GM12878 (cell line): Measurements from ENCODE around the gene SPRED2. TPM values are rescaled to one million over a fixed set of nuclear protein-coding genes. Genes with fewer than 3 reads are reported as not detected.

Source experiments
- ATAC-seq: fragments of 200-7000 bp; cut with Tn5 transposase; 3 replicates; pipeline ENCODE4 v1.9.1; 2020; ENCODE audit warnings: mild to moderate bottlenecking, moderate library complexity
- BruUV-seq: library from RNA; stranded (reverse); fragments of 400-500 nt; replicated peaks from 2 replicates; lab custom pipeline; 2021; lab: Mats Ljungman, UMichigan
- CTCF ChIA-PET: fragments of 300-600 bp; sonication (Branson Sonifier 250); formaldehyde crosslinking; extraction: SDS; loops from one replicate; lab custom pipeline; 2021; ENCODE audit warnings: inconsistent platforms; lab: Yijun Ruan, JAX
- POLR2A ChIA-PET: fragments of 350-600 bp; formaldehyde crosslinking; extraction: SDS; loops from one replicate; lab custom pipeline; 2021; ENCODE audit warnings: inconsistent platforms; lab: Charles Lee
- RAD21 ChIA-PET: fragments of 300-600 bp; sonication (Branson Sonifier 250); formaldehyde crosslinking; loops from one replicate; lab custom pipeline; 2023; ENCODE audit warnings: antibody characterized with exemption; ENCODE audit not compliant: unreplicated experiment; lab: Charles Lee
- SMC1A ChIA-PET: fragments of 300-600 bp; sonication (Branson Sonifier 250); formaldehyde crosslinking; loops from one replicate; lab custom pipeline; 2023; ENCODE audit not compliant: unreplicated experiment, uncharacterized antibody; lab: Charles Lee
- DNase-seq: peaks from one replicate; pipeline ENCODE4 v3.0.0-alpha.2; 2011; ENCODE audit warnings: low read depth, low spot score
- FAIRE-seq: peaks from 3 replicates; lab custom pipeline; 2011; peaks lifted over from hg19 to GRCh38; lab: Jason Lieb, UNC
- H2AFZ ChIP-seq: 2 replicates; pipeline ENCODE4 v1.6.0; 2011; ENCODE audit warnings: low read depth, low read length, control low read depth; ENCODE audit not compliant: control insufficient read depth
- H3K27ac ChIP-seq: 2 replicates; pipeline ENCODE4 v1.5.1; 2011; ENCODE audit warnings: control low read depth; ENCODE audit not compliant: control insufficient read depth, insufficient read depth
- H3K27me3 ChIP-seq, 2 experiments: replicated peaks in 1 of 2; 2 replicates each; pipeline versions ENCODE4 v1.6.0 to v1.6.1; 2011; ENCODE audit warnings: low read length in 1 of 2; ENCODE audit not compliant: control insufficient read depth in 2 of 2, insufficient read depth in 2 of 2
- H3K36me3 ChIP-seq, 2 experiments: 2 replicates each; pipeline ENCODE4 v1.5.1; 2011; ENCODE audit warnings: low read length in 1 of 2; ENCODE audit not compliant: control insufficient read depth in 2 of 2, insufficient read depth in 2 of 2
- H3K4me1 ChIP-seq: 2 replicates; pipeline ENCODE4 v1.6.1; 2011; ENCODE audit warnings: mild to moderate bottlenecking, low read length, moderate library complexity, mixed read lengths; ENCODE audit not compliant: control insufficient read depth, insufficient read depth
- H3K4me2 ChIP-seq: 2 replicates; pipeline ENCODE4 v1.6.0; 2011; ENCODE audit warnings: control low read depth; ENCODE audit not compliant: control insufficient read depth, insufficient read depth
- H3K4me3 ChIP-seq: fragments of 200-600 bp; sonication (generic); 2 replicates; pipeline ENCODE4 v1.5.1; 2016
- H3K79me2 ChIP-seq: 2 replicates; pipeline ENCODE4 v1.6.0; 2011; ENCODE audit warnings: low read length; ENCODE audit not compliant: control insufficient read depth, insufficient read depth
- H3K9ac ChIP-seq: 2 replicates; pipeline ENCODE4 v1.8.0; 2011; ENCODE audit warnings: low read length, control low read depth, mixed read lengths; ENCODE audit not compliant: control insufficient read depth, insufficient read depth
- H3K9me3 ChIP-seq: replicated peaks from 3 replicates; pipeline ENCODE4 v1.5.1; 2011; ENCODE audit warnings: mild to moderate bottlenecking, low read length; ENCODE audit not compliant: control insufficient read depth, insufficient read depth
- H4K20me1 ChIP-seq: 2 replicates; pipeline ENCODE4 v1.6.0; 2011; ENCODE audit not compliant: control insufficient read depth, insufficient read depth
- ATF2 ChIP-seq: IDR thresholded peaks from 2 replicates; pipeline ENCODE4 v1.6.1; 2012; ENCODE audit warnings: low read length, inconsistent platforms
- BMI1 ChIP-seq: fragments of 450-650 bp; IDR thresholded peaks from 2 replicates; pipeline ENCODE4 v1.6.1; 2016; ENCODE audit warnings: mild to moderate bottlenecking, moderate library complexity, borderline replicate concordance
- CBX3 ChIP-seq: fragments of 200-600 bp; sonication (generic); IDR thresholded peaks from 2 replicates; pipeline ENCODE4 v1.6.1; 2016; ENCODE audit warnings: low read depth, borderline replicate concordance
- EZH2 ChIP-seq: IDR thresholded peaks from 2 replicates; pipeline ENCODE4 v1.6.1; 2012; ENCODE audit warnings: low read depth, mild to moderate bottlenecking, control low read depth, inconsistent platforms, low read length, borderline replicate concordance; ENCODE audit not compliant: control insufficient read depth
- FOS ChIP-seq: IDR thresholded peaks from 3 replicates; pipeline ENCODE4 v1.6.1; 2011; ENCODE audit warnings: borderline replicate concordance; ENCODE audit not compliant: insufficient read length; ENCODE audit errors: extremely low read depth
- FOXM1 ChIP-seq: IDR thresholded peaks from 2 replicates; pipeline ENCODE4 v1.6.1; 2012; ENCODE audit warnings: low read depth, mild to moderate bottlenecking, inconsistent platforms, low read length, moderate library complexity
- HCFC1 ChIP-seq: fragments of 150-350 bp; IDR thresholded peaks from 2 replicates; pipeline ENCODE4 v1.6.1; 2014; ENCODE audit warnings: low read length
- HDAC6 ChIP-seq: fragments of 200-600 bp; sonication (generic); IDR thresholded peaks from one replicate; pipeline ENCODE4 v1.8.0; 2017; ENCODE audit warnings: antibody characterized with exemption; ENCODE audit not compliant: unreplicated experiment
- NR2F1 ChIP-seq: fragments of 450-650 bp; conservative IDR thresholded peaks from 2 replicates; pipeline ENCODE4 v1.6.1; 2017; ENCODE audit warnings: mild to moderate bottlenecking
- POLR2AphosphoS5 ChIP-seq: IDR thresholded peaks from 2 replicates; pipeline ENCODE4 v1.6.1; 2011; ENCODE audit warnings: mild to moderate bottlenecking, low read length, inconsistent platforms
- RAD21 ChIP-seq: IDR thresholded peaks from 2 replicates; pipeline ENCODE4 v1.6.1; 2011; ENCODE audit warnings: mild to moderate bottlenecking, low read depth, low read length, moderate library complexity; ENCODE audit not compliant: insufficient read depth
- RELA ChIP-seq: fragments of 450-650 bp; IDR thresholded peaks from 2 replicates; pipeline ENCODE4 v1.8.0; 2014; ENCODE audit warnings: borderline replicate concordance; ENCODE audit not compliant: partially characterized antibody
- RFX5 ChIP-seq: IDR thresholded peaks from 2 replicates; pipeline ENCODE4 v1.6.1; 2011; ENCODE audit warnings: low read depth, low read length, improper control_type of control experiment
- SKIL ChIP-seq: fragments of 450-650 bp; IDR thresholded peaks from 2 replicates; pipeline ENCODE4 v1.6.1; 2017; ENCODE audit warnings: mild to moderate bottlenecking, low read depth, inconsistent platforms; ENCODE audit not compliant: poor library complexity, severe bottlenecking
- ZNF622 ChIP-seq: fragments of 450-650 bp; IDR thresholded peaks from 2 replicates; pipeline ENCODE4 v1.6.1; 2017; ENCODE audit warnings: mild to moderate bottlenecking, inconsistent platforms
- WGBS: methylation state at CpG from one replicate; pipeline ENCODE4 v1.1.6; 2016; ENCODE audit warnings: low lambda C conversion rate; ENCODE audit not compliant: insufficient replicate concordance, insufficient coverage; ENCODE audit errors: missing lambda C conversion rate; 5-methylcytosine and 5-hydroxymethylcytosine counted together
- in situ Hi-C: fragments of 300-500 bp; cut with MboI; formaldehyde crosslinking; loops from 9 replicates; pipeline ENCODE4 v1.14.3; 2018; ENCODE audit warnings: mixed read lengths
- intact Hi-C: fragments of 100-400 bp; cut with micrococcal nuclease; formaldehyde crosslinking; loops from one replicate; pipeline ENCODE4 v1.14.2; 2022; ENCODE audit not compliant: unreplicated experiment
- polyA plus RNA-seq, 11 experiments: library from polyadenylated mRNA; depleted of rRNA in 4 of 11; unstranded in 6 of 11; stranded (reverse) in 5 of 11; fragments of >200 nt; fragmentation: Nextera tagmentation in 4 of 11; fragmentation: Illumina TruSeq in 1 of 11; extraction: Ambion mirVana in 4 of 11; extraction: Trizol in 1 of 11; gene quantifications; 1 replicate in 1 of 11; 2 replicates in 10 of 11; pipeline versions ENCODE4 v1.2.1 to v1.2.3, GENCODE V29; 2011 to 2016; ENCODE audit warnings: inconsistent platforms in 2 of 11, missing spikeins in 2 of 11, low read depth in 1 of 11
- total RNA-seq, 4 experiments: library from RNA; depleted of rRNA in 3 of 4; stranded (reverse); fragments of >200 nt in 3 of 4; fragmentation: Illumina TruSeq in 1 of 4; extraction: Trizol in 1 of 4; gene quantifications; 2 replicates each; pipeline versions ENCODE4 v1.2.1 to v1.2.3, GENCODE V29; 2013 to 2021
- TF ChIP-seq, protein P1 (sequence below): fragments of 150-350 bp; IDR thresholded peaks from 2 replicates; pipeline ENCODE4 v1.6.1; 2016; ENCODE audit warnings: low read depth, low read length
- TF ChIP-seq, protein P2 (sequence below): IDR thresholded peaks from 2 replicates; pipeline ENCODE4 v1.6.1; 2011; ENCODE audit warnings: borderline replicate concordance, low read depth, mild to moderate bottlenecking, moderate library complexity, low read length; ENCODE audit not compliant: insufficient read depth, poor library complexity, severe bottlenecking

Gene SPRED2
- total and polyA plus RNA-seq, 10 of the 15 experiments (the other 5 are each of a cell fraction or from before 2014, with no cell fraction given) = 3.0 to 23.9 (median 9.7) TPM

- Histone ChIP-seq H3K27ac (no peak overlapping the region), H3K9me3 (no peaks in the 10 kb centered on the region), H4K20me1 (no peaks in the 10 kb centered on the region), H3K4me2 (no peak overlapping the region), H3K9ac (no peak overlapping the region), H3K27me3 (peaks cover 0 to 2% of the 10 kb centered on the region in 2 experiments; a peak in 1 of 4 replicates), H3K36me3 (no peaks in the 10 kb centered on the region), H3K4me1 (peaks cover 7% of the 10 kb centered on the region), H2AFZ (no peak overlapping the region), H3K4me3 (no peak overlapping the region), H3K79me2 (no peaks in the 10 kb centered on the region)
- TF ChIP-seq FOXM1 (no peak), NR2F1 (no peak), RAD21 (no peak), HDAC6 (no peak), FOS (no peak), RELA (no peak), BMI1 (no peak), SKIL (no peak), ZNF622 (no peak), POLR2AphosphoS5 (no peak), ATF2 (no peak), HCFC1 (no peak), EZH2 (no peak), RFX5 (no peak), CBX3 (no peak)
- TF ChIP-seq, protein P1, sequence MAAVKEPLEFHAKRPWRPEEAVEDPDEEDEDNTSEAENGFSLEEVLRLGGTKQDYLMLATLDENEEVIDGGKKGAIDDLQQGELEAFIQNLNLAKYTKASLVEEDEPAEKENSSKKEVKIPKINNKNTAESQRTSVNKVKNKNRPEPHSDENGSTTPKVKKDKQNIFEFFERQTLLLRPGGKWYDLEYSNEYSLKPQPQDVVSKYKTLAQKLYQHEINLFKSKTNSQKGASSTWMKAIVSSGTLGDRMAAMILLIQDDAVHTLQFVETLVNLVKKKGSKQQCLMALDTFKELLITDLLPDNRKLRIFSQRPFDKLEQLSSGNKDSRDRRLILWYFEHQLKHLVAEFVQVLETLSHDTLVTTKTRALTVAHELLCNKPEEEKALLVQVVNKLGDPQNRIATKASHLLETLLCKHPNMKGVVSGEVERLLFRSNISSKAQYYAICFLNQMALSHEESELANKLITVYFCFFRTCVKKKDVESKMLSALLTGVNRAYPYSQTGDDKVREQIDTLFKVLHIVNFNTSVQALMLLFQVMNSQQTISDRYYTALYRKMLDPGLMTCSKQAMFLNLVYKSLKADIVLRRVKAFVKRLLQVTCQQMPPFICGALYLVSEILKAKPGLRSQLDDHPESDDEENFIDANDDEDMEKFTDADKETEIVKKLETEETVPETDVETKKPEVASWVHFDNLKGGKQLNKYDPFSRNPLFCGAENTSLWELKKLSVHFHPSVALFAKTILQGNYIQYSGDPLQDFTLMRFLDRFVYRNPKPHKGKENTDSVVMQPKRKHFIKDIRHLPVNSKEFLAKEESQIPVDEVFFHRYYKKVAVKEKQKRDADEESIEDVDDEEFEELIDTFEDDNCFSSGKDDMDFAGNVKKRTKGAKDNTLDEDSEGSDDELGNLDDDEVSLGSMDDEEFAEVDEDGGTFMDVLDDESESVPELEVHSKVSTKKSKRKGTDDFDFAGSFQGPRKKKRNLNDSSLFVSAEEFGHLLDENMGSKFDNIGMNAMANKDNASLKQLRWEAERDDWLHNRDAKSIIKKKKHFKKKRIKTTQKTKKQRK = no peak
- TF ChIP-seq, protein P2, sequence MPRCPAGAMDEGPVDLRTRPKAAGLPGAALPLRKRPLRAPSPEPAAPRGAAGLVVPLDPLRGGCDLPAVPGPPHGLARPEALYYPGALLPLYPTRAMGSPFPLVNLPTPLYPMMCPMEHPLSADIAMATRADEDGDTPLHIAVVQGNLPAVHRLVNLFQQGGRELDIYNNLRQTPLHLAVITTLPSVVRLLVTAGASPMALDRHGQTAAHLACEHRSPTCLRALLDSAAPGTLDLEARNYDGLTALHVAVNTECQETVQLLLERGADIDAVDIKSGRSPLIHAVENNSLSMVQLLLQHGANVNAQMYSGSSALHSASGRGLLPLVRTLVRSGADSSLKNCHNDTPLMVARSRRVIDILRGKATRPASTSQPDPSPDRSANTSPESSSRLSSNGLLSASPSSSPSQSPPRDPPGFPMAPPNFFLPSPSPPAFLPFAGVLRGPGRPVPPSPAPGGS = no peak
- POLR2A ChIA-PET = no interaction called here
- WGBS = 63% methylated on average over 3 of the region's 3 CpGs
- SMC1A ChIA-PET = interaction anchor here (0.9 kb wide), 2 partner anchors 146 to 227 kb away, joined by 3 read pairs; no protein-coding TSS in a partner anchor
- no peak for ATAC-seq
- RAD21 ChIA-PET = interaction anchor here (1.2 to 1.4 kb wide), 2 partner anchors 8 to 16 kb away, joined by 3 read pairs; no protein-coding TSS in a partner anchor
- DNase-seq = no peak
- intact Hi-C loops = no loop called here
- FAIRE-seq = no peak
- in situ Hi-C loops = no loop called here
- CTCF ChIA-PET = interaction anchor here (2.6 kb wide), 1 partner anchor 9 kb away, joined by 8 read pairs; no protein-coding TSS in a partner anchor
- BruUV-seq = no TSS peak
Observed at GRCh38 chr2:65292106-65292400, 140.3 kb downstream of the SPRED2 start.
